SU-DHL-6 (cell line): Measurements from ENCODE around the gene PRDM5.

Source experiments
- H2AFZ ChIP-seq: fragments of 200-600 bp; sonication (generic); 2 replicates; pipeline ENCODE4 v1.6.1; 2014; ENCODE audit warnings: low read depth, mild to moderate bottlenecking, moderate library complexity, mixed read lengths, antibody characterized with exemption, low read length; ENCODE audit not compliant: severe bottlenecking
- H3F3A ChIP-seq: fragments of 200-600 bp; shearing (Covaris generic); 2 replicates; pipeline ENCODE4 v1.6.0; 2016; ENCODE audit warnings: antibody characterized with exemption, mild to moderate bottlenecking; ENCODE audit not compliant: insufficient read depth
- H3K27ac ChIP-seq: fragments of 200-600 bp; sonication (generic); 2 replicates; pipeline ENCODE4 v1.5.1; 2016; ENCODE audit warnings: low read depth, mild to moderate bottlenecking, low read length, moderate library complexity, mixed read lengths
- H3K27me3 ChIP-seq: fragments of 200-600 bp; sonication (generic), shearing (Covaris generic); 2 replicates; pipeline ENCODE4 v1.6.0; 2014; ENCODE audit warnings: mild to moderate bottlenecking, low read length
- H3K36me3 ChIP-seq: fragments of 200-600 bp; sonication (generic); 2 replicates; pipeline ENCODE4 v1.6.1; 2014; ENCODE audit warnings: mild to moderate bottlenecking, low read length, mixed read lengths
- H3K4me2 ChIP-seq: fragments of 300-600, 200-600 bp; shearing (Covaris generic), sonication (generic); 2 replicates; pipeline ENCODE4 v1.6.0; 2014; ENCODE audit warnings: low read length, low read depth, mild to moderate bottlenecking; ENCODE audit not compliant: poor library complexity, severe bottlenecking
- H3K4me3 ChIP-seq: fragments of 200-600 bp; sonication (generic); 2 replicates; pipeline ENCODE4 v1.5.1; 2014; ENCODE audit warnings: antibody characterized with exemption, low read length, mild to moderate bottlenecking, mixed read lengths; ENCODE audit not compliant: insufficient read depth, poor library complexity, severe bottlenecking
- H3K79me2 ChIP-seq: fragments of 200-600 bp; sonication (generic); 2 replicates; pipeline ENCODE4 v1.6.1; 2014; ENCODE audit warnings: mild to moderate bottlenecking, low read length, moderate library complexity; ENCODE audit not compliant: insufficient read depth
- H3K9ac ChIP-seq: fragments of 200-600 bp; sonication (generic); 2 replicates; pipeline ENCODE4 v1.7.0; 2014; ENCODE audit warnings: mild to moderate bottlenecking, low read length
- H3K9me2 ChIP-seq: fragments of 200-600 bp; sonication (generic); replicated peaks from 2 replicates; pipeline ENCODE4 v1.6.1; 2014; ENCODE audit warnings: low read length; ENCODE audit not compliant: insufficient read depth
- H3K9me3 ChIP-seq: fragments of 200-600 bp; sonication (generic); 2 replicates; pipeline ENCODE4 v1.6.1; 2014; ENCODE audit warnings: low read length, mixed read lengths; ENCODE audit not compliant: insufficient read depth
- H4K20me1 ChIP-seq: fragments of 200-600 bp; sonication (generic); 2 replicates; pipeline ENCODE4 v1.6.1; 2014; ENCODE audit warnings: low read depth, mild to moderate bottlenecking, antibody characterized with exemption, low read length, moderate library complexity, mixed read lengths
- CTCF ChIP-seq: fragments of 200-600 bp; sonication (generic); IDR thresholded peaks from one replicate; pipeline ENCODE4 v1.5.1; 2017; ENCODE audit warnings: antibody characterized with exemption, mild to moderate bottlenecking, low read length, moderate library complexity; ENCODE audit not compliant: insufficient read depth, poor library complexity, severe bottlenecking
- EZH2phosphoT487 ChIP-seq: fragments of 200-600 bp; sonication (generic), shearing (Covaris generic); conservative IDR thresholded peaks from 2 replicates; pipeline ENCODE4 v1.6.1; 2018; ENCODE audit warnings: mild to moderate bottlenecking, antibody characterized with exemption, low read length, moderate library complexity, mixed read lengths

The PRDM5 gene

GRCh38 chr4:120829113-120829831 is 93.3 kb downstream of the PRDM5 start:
- Histone ChIP-seq H3K9me2 (no peaks in the 10 kb centered on the region), H3K4me2 (no peak overlapping the region), H2AFZ (no peak overlapping the region), H3K79me2 (no peaks in the 10 kb centered on the region), H3F3A (no peaks in the 10 kb centered on the region), H3K36me3 (no peaks in the 10 kb centered on the region), H3K4me3 (no peak overlapping the region), H3K27ac (no peak overlapping the region), H4K20me1 (no peaks in the 10 kb centered on the region), H3K27me3 (no peaks in the 10 kb centered on the region), H3K9me3 (no peaks in the 10 kb centered on the region), H3K9ac (no peak overlapping the region)
- TF ChIP-seq CTCF, result no peak
- TF ChIP-seq EZH2phosphoT487, result no peak

- H2AFZ ChIP-seq, result no peak overlapping the region
- no peaks in the 10 kb centered on the region for H4K20me1 ChIP-seq
- H3K27me3 ChIP-seq, result no peaks in the 10 kb centered on the region
- no peak overlapping the region for H3K4me2 ChIP-seq
- H3K4me3 ChIP-seq, result no peak overlapping the region
- TF ChIP-seq CTCF, result no peak
- TF ChIP-seq EZH2phosphoT487, result no peak
- H3K36me3 ChIP-seq, result no peaks in the 10 kb centered on the region
- H3K27ac ChIP-seq, result no peak overlapping the region
- no peaks in the 10 kb centered on the region for H3F3A ChIP-seq
- no peaks in the 10 kb centered on the region for H3K9me3 ChIP-seq
- no peaks in the 10 kb centered on the region for H3K9me2 ChIP-seq
- H3K9ac ChIP-seq, result no peak overlapping the region
- no peaks in the 10 kb centered on the region for H3K79me2 ChIP-seq
These were observed 95.7 kb downstream of the PRDM5 start for GRCh38 chr4:120826853-120827252.

- H4K20me1 ChIP-seq, result no peaks in the 10 kb centered on the region
- H3K4me3 ChIP-seq, result no peak overlapping the region
- no peaks in the 10 kb centered on the region for H3K36me3 ChIP-seq
- H3K27me3 ChIP-seq, result no peaks in the 10 kb centered on the region
- H3K9ac ChIP-seq, result no peak overlapping the region
- H3K27ac ChIP-seq, result no peak overlapping the region
- H3F3A ChIP-seq, result no peaks in the 10 kb centered on the region
- H3K4me2 ChIP-seq, result no peak overlapping the region
- no peaks in the 10 kb centered on the region for H3K79me2 ChIP-seq
- no peaks in the 10 kb centered on the region for H3K9me2 ChIP-seq
- no peak for TF ChIP-seq CTCF
- TF ChIP-seq EZH2phosphoT487, result no peak
- no peaks in the 10 kb centered on the region for H3K9me3 ChIP-seq
- H2AFZ ChIP-seq, result no peak overlapping the region
These were observed 96.1 kb downstream of the PRDM5 start for GRCh38 chr4:120826449-120826848.
